Lower leg skin (tissue), 3 donors: ENCODE measurements around the gene DBX1.

Experiments used
- POLR2A ChIP-seq, 2 donors: fragments of 450-650 bp; IDR thresholded peaks; one replicate each; pipeline ENCODE4 v1.6.1; 2016 to 2017; ENCODE audit warnings: antibody characterized with exemption in 2 of 2, mild to moderate bottlenecking in 1 of 2, moderate library complexity in 1 of 2
- TF ChIP-seq, protein P1 (sequence below), 3 donors: fragments of 450-650 bp; IDR thresholded peaks; one replicate each; pipeline ENCODE4 v1.5.1; 2016; ENCODE audit warnings: antibody characterized with exemption in 3 of 3, mild to moderate bottlenecking in 3 of 3, moderate library complexity in 2 of 3

DNA sequence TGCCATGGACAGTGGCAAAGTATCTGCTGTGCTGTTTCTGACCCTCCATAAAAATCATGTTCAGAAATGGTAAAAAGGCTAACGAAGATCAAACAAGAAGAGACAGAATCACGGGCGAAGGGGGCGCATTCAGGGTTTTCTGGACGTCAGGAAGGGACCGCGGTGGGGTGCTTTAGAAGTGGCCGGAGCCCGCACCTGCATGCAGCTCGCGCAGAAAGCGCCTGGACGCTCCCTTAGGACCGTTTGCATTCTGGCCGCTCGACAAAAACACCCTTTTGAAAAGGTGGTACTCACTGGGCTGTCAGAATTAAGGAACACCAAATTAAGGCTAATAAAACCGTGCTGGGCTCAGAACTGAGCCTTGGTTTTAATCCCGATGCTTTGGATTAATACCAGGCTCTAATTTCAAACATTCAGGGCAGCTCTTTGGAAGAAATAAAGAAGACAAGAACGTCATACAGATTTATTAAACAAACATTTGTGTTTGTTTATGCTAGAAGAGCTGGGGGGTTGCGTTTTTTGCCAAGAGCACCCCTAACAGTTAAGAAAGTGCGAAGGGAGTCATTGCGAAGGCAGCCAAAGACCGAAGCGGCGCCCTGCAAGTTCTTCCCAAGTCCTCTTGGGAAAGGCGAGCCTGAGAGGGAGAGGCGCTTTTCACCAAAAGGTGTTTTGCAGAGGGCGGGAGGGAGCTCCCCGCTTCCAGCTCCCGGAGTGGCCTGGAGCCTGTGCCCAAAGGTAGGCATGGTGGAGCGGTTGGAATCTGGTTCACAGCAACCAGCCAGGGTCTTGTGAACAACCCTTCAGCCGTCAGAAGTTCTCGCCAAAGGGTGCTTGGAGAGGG lies 47.7 kb upstream of the DBX1 start:
- TF ChIP-seq, protein P1, sequence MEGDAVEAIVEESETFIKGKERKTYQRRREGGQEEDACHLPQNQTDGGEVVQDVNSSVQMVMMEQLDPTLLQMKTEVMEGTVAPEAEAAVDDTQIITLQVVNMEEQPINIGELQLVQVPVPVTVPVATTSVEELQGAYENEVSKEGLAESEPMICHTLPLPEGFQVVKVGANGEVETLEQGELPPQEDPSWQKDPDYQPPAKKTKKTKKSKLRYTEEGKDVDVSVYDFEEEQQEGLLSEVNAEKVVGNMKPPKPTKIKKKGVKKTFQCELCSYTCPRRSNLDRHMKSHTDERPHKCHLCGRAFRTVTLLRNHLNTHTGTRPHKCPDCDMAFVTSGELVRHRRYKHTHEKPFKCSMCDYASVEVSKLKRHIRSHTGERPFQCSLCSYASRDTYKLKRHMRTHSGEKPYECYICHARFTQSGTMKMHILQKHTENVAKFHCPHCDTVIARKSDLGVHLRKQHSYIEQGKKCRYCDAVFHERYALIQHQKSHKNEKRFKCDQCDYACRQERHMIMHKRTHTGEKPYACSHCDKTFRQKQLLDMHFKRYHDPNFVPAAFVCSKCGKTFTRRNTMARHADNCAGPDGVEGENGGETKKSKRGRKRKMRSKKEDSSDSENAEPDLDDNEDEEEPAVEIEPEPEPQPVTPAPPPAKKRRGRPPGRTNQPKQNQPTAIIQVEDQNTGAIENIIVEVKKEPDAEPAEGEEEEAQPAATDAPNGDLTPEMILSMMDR (IDR thresholded peaks at IDR 0.05): no peak
- no peak for TF ChIP-seq POLR2A (IDR thresholded peaks at IDR 0.05)
